ENCODE results near the gene PSMD1. TPM values are rescaled to one million over a fixed set of nuclear protein-coding genes. Genes with fewer than 3 reads are reported as not detected.

PSMD1 gene
- total RNA-seq, 1 donor from 2014 or later: 87.3 TPM

DNA sequence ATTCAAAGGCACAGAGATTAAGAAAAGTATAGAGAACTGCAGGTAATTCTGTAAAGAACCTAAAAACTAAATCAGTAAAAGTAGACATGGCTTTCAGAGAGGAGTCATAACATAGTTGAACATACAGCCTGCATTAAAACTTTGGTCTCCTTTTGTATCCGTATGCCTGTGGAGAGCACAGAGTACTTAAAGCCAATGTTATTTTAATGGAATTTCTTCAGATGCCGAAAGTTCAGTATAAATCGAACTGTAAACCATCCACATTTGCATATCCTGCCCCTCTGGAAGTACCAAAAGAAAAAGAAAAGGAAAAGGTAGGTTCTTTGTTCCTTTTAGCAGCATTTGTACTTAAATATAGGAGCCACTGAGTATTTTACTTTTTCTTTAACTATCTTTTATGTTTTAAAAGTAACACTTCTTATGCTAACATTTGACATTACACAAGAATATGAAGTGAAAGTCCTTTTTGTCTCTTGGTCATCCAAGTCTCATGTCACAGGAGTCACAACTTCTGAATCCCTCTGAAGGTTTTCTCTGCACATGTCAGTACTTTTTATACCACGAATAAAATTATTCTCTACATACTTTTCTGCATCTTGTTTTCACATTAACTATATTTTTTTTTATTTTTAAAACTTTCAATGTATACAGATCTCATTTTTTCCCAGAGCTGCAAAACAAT, 106.9 kb downstream of the PSMD1 start:
- no peak overlapping the region for H3K4me3 ChIP-seq (ENCODE audit: low read depth, low read length)
- no peak for TF ChIP-seq CTCF (conservative IDR thresholded peaks at IDR 0.05; ENCODE audit: low read depth, low read length)
- no peak for DNase-seq (ENCODE audit: low read depth)

- no peak for DNase-seq (ENCODE audit: low read depth)
- H3K4me3 ChIP-seq (ENCODE audit: low read depth, low read length): no peak overlapping the region
- TF ChIP-seq CTCF (conservative IDR thresholded peaks at IDR 0.05; ENCODE audit: low read depth, low read length): no peak
Measured at GRCh38 chr2:231167745-231168459, 111.2 kb downstream of the PSMD1 start.

DNA sequence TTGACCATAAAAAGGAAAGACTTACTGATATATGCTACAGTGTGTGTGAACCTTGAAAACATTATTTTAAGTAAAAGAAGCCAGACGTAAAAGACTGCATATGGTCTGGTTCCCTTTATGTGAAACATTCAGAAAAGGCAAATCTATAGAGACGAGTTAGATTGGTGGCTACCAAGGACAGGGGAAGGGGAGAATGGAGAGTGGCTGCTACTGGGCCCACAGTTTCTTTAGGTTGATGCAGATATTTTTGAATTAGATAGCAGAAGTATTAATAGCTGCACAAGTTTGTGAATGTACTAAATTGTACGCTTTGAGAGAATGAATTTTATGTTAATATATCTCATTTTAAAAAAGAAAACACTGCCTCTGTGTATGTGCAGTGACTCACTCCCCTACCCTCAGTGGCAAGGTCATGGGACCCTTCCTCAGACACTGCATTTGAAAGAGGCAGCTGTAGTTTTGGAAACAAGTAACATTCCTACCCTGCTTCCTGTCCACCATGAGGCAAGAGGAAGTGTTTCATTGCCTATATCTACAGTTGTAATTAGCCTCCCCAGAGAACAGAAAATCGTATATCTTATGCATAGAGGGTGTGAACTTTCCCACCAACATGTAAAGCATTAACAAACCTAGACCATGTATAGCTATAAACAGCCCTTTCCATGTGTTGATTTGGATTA, 111.9 kb downstream of the PSMD1 start:
- TF ChIP-seq CTCF (conservative IDR thresholded peaks at IDR 0.05; ENCODE audit: low read depth, low read length): no peak
- no peak overlapping the region for H3K4me3 ChIP-seq (ENCODE audit: low read depth, low read length)

GRCh38 chr2:231169488-231169887, 112.8 kb downstream of the PSMD1 start:
- DNase-seq (ENCODE audit: low read depth): no peak
- TF ChIP-seq CTCF (conservative IDR thresholded peaks at IDR 0.05; ENCODE audit: low read depth, low read length): no peak
- no peak overlapping the region for H3K4me3 ChIP-seq (ENCODE audit: low read depth, low read length)

More for the DNA sequence above, 111.9 kb downstream of the PSMD1 start:
- DNase-seq (ENCODE audit: low read depth): no peak

DNA sequence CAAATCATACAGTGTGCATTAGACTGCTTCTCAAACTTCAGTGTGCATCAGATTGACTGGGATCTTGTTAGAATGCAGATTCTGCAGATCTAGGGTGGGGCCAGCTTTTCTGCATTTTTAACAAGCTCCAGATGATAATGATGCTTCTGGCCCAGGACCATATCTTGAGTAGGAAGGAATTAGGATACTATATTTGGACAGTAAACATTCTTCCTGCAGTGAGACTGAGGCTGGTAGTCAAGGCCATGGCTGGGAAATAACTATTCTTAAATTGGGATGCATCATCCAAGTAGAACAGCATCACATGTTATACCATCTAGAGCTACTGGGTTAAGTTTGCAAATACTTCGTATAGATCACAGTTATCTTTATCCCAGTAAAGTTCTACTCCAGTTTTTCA, 113.4 kb downstream of the PSMD1 start:
- TF ChIP-seq CTCF (conservative IDR thresholded peaks at IDR 0.05; ENCODE audit: low read depth, low read length): no peak
- no peak overlapping the region for H3K4me3 ChIP-seq (ENCODE audit: low read depth, low read length)
- DNase-seq (ENCODE audit: low read depth): no peak

DNA sequence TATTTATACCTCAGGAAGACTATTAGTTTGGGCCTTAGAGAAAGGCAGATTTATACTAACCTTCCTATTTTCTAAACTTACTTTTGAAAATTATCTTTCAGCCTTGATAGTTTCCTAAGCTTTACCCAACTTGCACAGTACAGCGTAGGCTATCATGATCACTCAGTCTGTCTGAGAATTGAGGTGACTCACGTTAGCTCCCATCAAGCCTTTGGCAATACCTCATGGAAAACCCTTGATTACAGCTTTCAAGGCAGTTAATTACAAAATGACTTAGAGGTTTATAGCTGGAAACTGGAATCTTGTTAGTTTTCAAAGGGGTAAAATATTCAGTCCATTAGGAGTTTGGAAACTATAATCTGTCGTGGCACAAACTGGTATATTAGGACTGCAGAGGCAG, 115.4 kb downstream of the PSMD1 start:
- TF ChIP-seq CTCF (conservative IDR thresholded peaks at IDR 0.05; ENCODE audit: low read depth, low read length): no peak
- no peak overlapping the region for H3K4me3 ChIP-seq (ENCODE audit: low read depth, low read length)
- no peak for DNase-seq (ENCODE audit: low read depth)

All from epithelial cell of proximal tubule (primary cell).